DND-41 (cell line): ENCODE measurements around the gene SHROOM3.

ENCODE experiments used
- CTCF ChIP-seq: IDR thresholded peaks from 2 replicates; pipeline ENCODE4 v1.5.1; 2012; ENCODE audit warnings: borderline replicate concordance, low read length, moderate library complexity, mild to moderate bottlenecking; ENCODE audit not compliant: poor library complexity, severe bottlenecking; ENCODE audit errors: extremely low read depth
- EZH2 ChIP-seq: IDR thresholded peaks from 3 replicates; pipeline ENCODE4 v1.6.1; 2012; ENCODE audit warnings: borderline replicate concordance, low read depth, mild to moderate bottlenecking, moderate library complexity, low read length, inconsistent platforms; ENCODE audit not compliant: severe bottlenecking

- TF ChIP-seq CTCF (no peak), EZH2 (no peak)
These were observed 103.3 kb downstream of the SHROOM3 start for GRCh38 chr4:76538296-76538695.
